GM10847 (cell line): ENCODE data around the gene OS9.

Experiments
- POLR2A ChIP-seq: IDR thresholded peaks from 2 replicates; pipeline ENCODE4 v1.6.1; 2011; ENCODE audit not compliant: insufficient read length; ENCODE audit errors: extremely low read depth

The OS9 gene

DNA sequence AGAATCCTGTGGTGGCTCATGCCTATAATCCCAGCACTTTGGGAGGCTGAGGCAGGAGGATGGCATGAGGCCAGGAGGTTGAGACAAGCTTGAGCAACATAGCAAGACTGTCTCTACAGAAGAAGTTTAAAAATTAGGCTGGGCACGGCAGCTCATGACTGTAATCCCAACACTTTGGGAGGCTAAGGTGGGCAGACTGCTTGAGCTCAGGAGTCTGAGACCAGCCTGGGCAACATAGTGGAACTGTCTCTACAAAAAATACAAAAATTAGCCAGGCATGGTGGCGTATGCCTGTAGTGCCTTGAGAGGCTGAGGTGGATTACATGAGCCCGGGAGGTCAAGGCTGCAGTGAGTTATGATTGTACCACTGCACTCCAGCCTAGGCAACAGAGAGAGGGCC lies 73.9 kb downstream of the OS9 start:
- no peak for TF ChIP-seq POLR2A

DNA sequence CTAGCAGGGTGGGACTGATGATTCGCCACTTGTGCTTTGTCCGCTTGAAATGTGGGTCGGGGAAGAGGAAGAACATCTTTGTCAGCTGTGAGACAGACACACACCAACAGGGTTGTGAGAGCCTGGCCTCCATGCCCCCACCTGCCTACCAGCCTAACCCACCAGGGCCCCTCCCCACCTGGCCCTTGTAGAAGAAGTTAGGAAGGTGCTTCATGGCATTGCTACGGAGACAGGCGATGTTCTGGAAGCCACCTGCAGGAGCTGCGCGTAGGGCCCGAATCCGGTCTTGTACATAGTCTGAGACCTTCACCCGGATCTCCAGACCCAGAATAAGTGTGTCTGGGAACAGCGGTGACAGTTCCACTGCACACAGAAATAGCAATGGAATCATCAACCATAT lies 75.7 kb downstream of the OS9 start:
- no peak for TF ChIP-seq POLR2A

DNA sequence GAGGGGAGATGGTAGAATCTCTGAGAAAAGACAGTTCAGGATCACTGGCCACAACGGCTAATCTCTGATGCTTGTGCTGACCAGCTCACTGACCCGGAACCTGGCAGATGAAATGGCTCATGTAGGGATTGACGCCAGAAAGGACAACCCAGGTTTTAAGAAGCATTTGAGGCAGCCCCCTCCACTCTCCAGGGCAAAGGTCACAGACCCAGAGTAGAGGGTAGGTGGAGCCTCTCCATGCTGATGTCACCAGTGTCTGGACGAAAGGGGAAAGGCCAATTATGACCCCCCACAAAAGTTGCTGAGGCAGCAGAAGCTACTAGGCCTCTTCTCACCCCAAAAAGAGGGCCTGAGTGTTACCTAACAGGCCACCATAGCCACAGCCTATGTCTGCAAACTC lies 76.8 kb downstream of the OS9 start:
- TF ChIP-seq POLR2A = no peak
